AG09309 (cell line): Measurements from ENCODE around the gene FRAT1.

Experiments used
- DNase-seq: peaks from one replicate; pipeline ENCODE4 v3.0.0-alpha.2; 2010; ENCODE audit warnings: low read depth
- H3K4me3 ChIP-seq: 2 replicates; pipeline ENCODE4 v1.5.1; 2011; ENCODE audit warnings: mild to moderate bottlenecking, low read depth, low read length, moderate library complexity; ENCODE audit not compliant: control insufficient read depth
- CTCF ChIP-seq: IDR thresholded peaks from 2 replicates; pipeline ENCODE4 v1.5.1; 2011; ENCODE audit warnings: mild to moderate bottlenecking, low read depth, low read length, inconsistent platforms; ENCODE audit not compliant: insufficient read depth, control insufficient read depth; ENCODE audit errors: missing control alignments

The FRAT1 gene

GRCh38 chr10:97311111-97311626 is 7.9 kb upstream of the FRAT1 start:
- DNase-seq: no peak
- no peak overlapping the region for H3K4me3 ChIP-seq
- TF ChIP-seq CTCF: no peak

- TF ChIP-seq CTCF: no peak
- DNase-seq: no peak
- H3K4me3 ChIP-seq: no peak overlapping the region
Observed at GRCh38 chr10:97312897-97313296, 6.2 kb upstream of the FRAT1 start.

- TF ChIP-seq CTCF: no peak
- no peak overlapping the region for H3K4me3 ChIP-seq
- DNase-seq: no peak
Observed at GRCh38 chr10:97314671-97315070, 4.4 kb upstream of the FRAT1 start.

GRCh38 chr10:97319671-97320479 is 804 bp downstream of the FRAT1 start:
- DNase-seq: no peak
- no peak for TF ChIP-seq CTCF
- H3K4me3 ChIP-seq: peak overlapping the region; percentile 82

- peak overlapping the region; percentile 82 for H3K4me3 ChIP-seq
- no peak for TF ChIP-seq CTCF
- DNase-seq: no peak
Observed at GRCh38 chr10:97320480-97321031, 1.5 kb downstream of the FRAT1 start.

GRCh38 chr10:97321032-97321803 is 2.1 kb downstream of the FRAT1 start:
- peak overlapping the region; percentile 10 for H3K4me3 ChIP-seq
- TF ChIP-seq CTCF: no peak
- no peak for DNase-seq
